GM12878 (cell line): ENCODE data around the gene FOXI1. TPM values are rescaled to one million over a fixed set of nuclear protein-coding genes. Genes with fewer than 3 reads are reported as not detected.

Experiments
- ATAC-seq: fragments of 200-7000 bp; cut with Tn5 transposase; 3 replicates; pipeline ENCODE4 v1.9.1; 2020; ENCODE audit warnings: mild to moderate bottlenecking, moderate library complexity
- BruUV-seq: library from RNA; stranded (reverse); fragments of 400-500 nt; replicated peaks from 2 replicates; lab custom pipeline; 2021; lab: Mats Ljungman, UMichigan
- CTCF ChIA-PET: fragments of 300-600 bp; sonication (Branson Sonifier 250); formaldehyde crosslinking; extraction: SDS; loops from one replicate; lab custom pipeline; 2021; ENCODE audit warnings: inconsistent platforms; lab: Yijun Ruan, JAX
- POLR2A ChIA-PET: fragments of 350-600 bp; formaldehyde crosslinking; extraction: SDS; loops from one replicate; lab custom pipeline; 2021; ENCODE audit warnings: inconsistent platforms; lab: Charles Lee
- RAD21 ChIA-PET: fragments of 300-600 bp; sonication (Branson Sonifier 250); formaldehyde crosslinking; loops from one replicate; lab custom pipeline; 2023; ENCODE audit warnings: antibody characterized with exemption; ENCODE audit not compliant: unreplicated experiment; lab: Charles Lee
- SMC1A ChIA-PET: fragments of 300-600 bp; sonication (Branson Sonifier 250); formaldehyde crosslinking; loops from one replicate; lab custom pipeline; 2023; ENCODE audit not compliant: unreplicated experiment, uncharacterized antibody; lab: Charles Lee
- DNase-seq: peaks from one replicate; pipeline ENCODE4 v3.0.0-alpha.2; 2011; ENCODE audit warnings: low read depth, low spot score
- FAIRE-seq: peaks from 3 replicates; lab custom pipeline; 2011; peaks lifted over from hg19 to GRCh38; lab: Jason Lieb, UNC
- H2AFZ ChIP-seq: 2 replicates; pipeline ENCODE4 v1.6.0; 2011; ENCODE audit warnings: low read depth, low read length, control low read depth; ENCODE audit not compliant: control insufficient read depth
- H3K27ac ChIP-seq: 2 replicates; pipeline ENCODE4 v1.5.1; 2011; ENCODE audit warnings: control low read depth; ENCODE audit not compliant: control insufficient read depth, insufficient read depth
- H3K27me3 ChIP-seq, 2 experiments: replicated peaks in 1 of 2; 2 replicates each; pipeline versions ENCODE4 v1.6.0 to v1.6.1; 2011; ENCODE audit warnings: low read length in 1 of 2; ENCODE audit not compliant: control insufficient read depth in 2 of 2, insufficient read depth in 2 of 2
- H3K36me3 ChIP-seq, 2 experiments: 2 replicates each; pipeline ENCODE4 v1.5.1; 2011; ENCODE audit warnings: low read length in 1 of 2; ENCODE audit not compliant: control insufficient read depth in 2 of 2, insufficient read depth in 2 of 2
- H3K4me1 ChIP-seq: 2 replicates; pipeline ENCODE4 v1.6.1; 2011; ENCODE audit warnings: mild to moderate bottlenecking, low read length, moderate library complexity, mixed read lengths; ENCODE audit not compliant: control insufficient read depth, insufficient read depth
- H3K4me2 ChIP-seq: 2 replicates; pipeline ENCODE4 v1.6.0; 2011; ENCODE audit warnings: control low read depth; ENCODE audit not compliant: control insufficient read depth, insufficient read depth
- H3K4me3 ChIP-seq: fragments of 200-600 bp; sonication (generic); 2 replicates; pipeline ENCODE4 v1.5.1; 2016
- H3K79me2 ChIP-seq: 2 replicates; pipeline ENCODE4 v1.6.0; 2011; ENCODE audit warnings: low read length; ENCODE audit not compliant: control insufficient read depth, insufficient read depth
- H3K9ac ChIP-seq: 2 replicates; pipeline ENCODE4 v1.8.0; 2011; ENCODE audit warnings: low read length, control low read depth, mixed read lengths; ENCODE audit not compliant: control insufficient read depth, insufficient read depth
- H3K9me3 ChIP-seq: replicated peaks from 3 replicates; pipeline ENCODE4 v1.5.1; 2011; ENCODE audit warnings: mild to moderate bottlenecking, low read length; ENCODE audit not compliant: control insufficient read depth, insufficient read depth
- H4K20me1 ChIP-seq: 2 replicates; pipeline ENCODE4 v1.6.0; 2011; ENCODE audit not compliant: control insufficient read depth, insufficient read depth
- ASH2L ChIP-seq: fragments of 300-600, 200-600 bp; sonication (generic); IDR thresholded peaks from 2 replicates; pipeline ENCODE4 v1.6.1; 2017; ENCODE audit warnings: low read depth, mild to moderate bottlenecking, borderline replicate concordance
- EGR1 ChIP-seq, 2 experiments: IDR thresholded peaks; 1 replicate in 1 of 2; 2 replicates in 1 of 2; pipeline ENCODE4 v1.6.1; 2011 to 2012; ENCODE audit warnings: low read depth in 2 of 2, low read length in 2 of 2, borderline replicate concordance in 1 of 2, mild to moderate bottlenecking in 1 of 2, moderate library complexity in 1 of 2
- ELK1 ChIP-seq: IDR thresholded peaks from 2 replicates; pipeline ENCODE4 v1.6.1; 2012; ENCODE audit warnings: low read depth, low read length, improper control_type of control experiment
- FOS ChIP-seq: IDR thresholded peaks from 3 replicates; pipeline ENCODE4 v1.6.1; 2011; ENCODE audit warnings: borderline replicate concordance; ENCODE audit not compliant: insufficient read length; ENCODE audit errors: extremely low read depth
- FOXM1 ChIP-seq: IDR thresholded peaks from 2 replicates; pipeline ENCODE4 v1.6.1; 2012; ENCODE audit warnings: low read depth, mild to moderate bottlenecking, inconsistent platforms, low read length, moderate library complexity
- KAT2A ChIP-seq: conservative IDR thresholded peaks from 2 replicates; pipeline ENCODE4 v1.6.1; 2011; ENCODE audit warnings: low read depth, low read length; ENCODE audit not compliant: control insufficient read depth
- KDM1A ChIP-seq: fragments of 200-600 bp; sonication (generic); IDR thresholded peaks from 2 replicates; pipeline ENCODE4 v1.6.1; 2016; ENCODE audit warnings: borderline replicate concordance
- NR2F1 ChIP-seq: fragments of 450-650 bp; conservative IDR thresholded peaks from 2 replicates; pipeline ENCODE4 v1.6.1; 2017; ENCODE audit warnings: mild to moderate bottlenecking
- SPI1 ChIP-seq: IDR thresholded peaks from 2 replicates; pipeline ENCODE4 v1.6.1; 2011; ENCODE audit warnings: low read depth, mild to moderate bottlenecking, low read length, moderate library complexity, borderline replicate concordance; ENCODE audit not compliant: insufficient read depth
- WGBS: methylation state at CpG from one replicate; pipeline ENCODE4 v1.1.6; 2016; ENCODE audit warnings: low lambda C conversion rate; ENCODE audit not compliant: insufficient replicate concordance, insufficient coverage; ENCODE audit errors: missing lambda C conversion rate; 5-methylcytosine and 5-hydroxymethylcytosine counted together
- in situ Hi-C: fragments of 300-500 bp; cut with MboI; formaldehyde crosslinking; loops from 9 replicates; pipeline ENCODE4 v1.14.3; 2018; ENCODE audit warnings: mixed read lengths
- intact Hi-C: fragments of 100-400 bp; cut with micrococcal nuclease; formaldehyde crosslinking; loops from one replicate; pipeline ENCODE4 v1.14.2; 2022; ENCODE audit not compliant: unreplicated experiment
- polyA plus RNA-seq, 11 experiments: library from polyadenylated mRNA; depleted of rRNA in 4 of 11; unstranded in 6 of 11; stranded (reverse) in 5 of 11; fragments of >200 nt; fragmentation: Nextera tagmentation in 4 of 11; fragmentation: Illumina TruSeq in 1 of 11; extraction: Ambion mirVana in 4 of 11; extraction: Trizol in 1 of 11; gene quantifications; 1 replicate in 1 of 11; 2 replicates in 10 of 11; pipeline versions ENCODE4 v1.2.1 to v1.2.3, GENCODE V29; 2011 to 2016; ENCODE audit warnings: inconsistent platforms in 2 of 11, missing spikeins in 2 of 11, low read depth in 1 of 11
- total RNA-seq, 4 experiments: library from RNA; depleted of rRNA in 3 of 4; stranded (reverse); fragments of >200 nt in 3 of 4; fragmentation: Illumina TruSeq in 1 of 4; extraction: Trizol in 1 of 4; gene quantifications; 2 replicates each; pipeline versions ENCODE4 v1.2.1 to v1.2.3, GENCODE V29; 2013 to 2021
- TF ChIP-seq, protein P1 (sequence below): IDR thresholded peaks from 2 replicates; pipeline ENCODE4 v1.6.1; 2011; ENCODE audit warnings: borderline replicate concordance, low read depth, mild to moderate bottlenecking, moderate library complexity, low read length; ENCODE audit not compliant: insufficient read depth, poor library complexity, severe bottlenecking
- TF ChIP-seq, protein P2 (sequence below): fragments of 450-650 bp; IDR thresholded peaks from 2 replicates; pipeline ENCODE4 v1.6.1; 2016; ENCODE audit warnings: mild to moderate bottlenecking

The FOXI1 gene
- total and polyA plus RNA-seq, 10 of the 15 experiments (the other 5 are each of a cell fraction or from before 2014, with no cell fraction given): not detected

DNA sequence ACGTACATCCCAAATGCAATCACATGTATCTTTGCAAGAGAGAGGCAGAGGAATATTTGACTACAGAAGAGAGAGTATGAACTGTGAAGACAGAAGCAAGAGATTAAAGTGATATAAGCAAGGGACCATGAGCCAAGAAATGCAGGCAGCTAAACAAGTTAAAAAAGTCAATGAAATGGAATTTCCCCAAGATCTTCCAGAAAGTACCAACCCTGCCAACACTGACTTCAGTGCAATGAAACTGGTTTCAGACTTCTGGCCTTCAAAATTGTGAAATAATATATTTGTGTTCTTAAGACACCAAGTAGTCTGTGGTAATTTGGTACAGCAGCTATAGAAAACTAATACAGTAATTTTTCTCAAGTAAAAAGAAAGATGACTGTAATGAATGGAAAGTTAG lies 20.9 kb downstream of the FOXI1 start:
- Histone ChIP-seq H2AFZ (no peak overlapping the region), H3K4me1 (no peaks in the 10 kb centered on the region), H3K36me3 (no peaks in the 10 kb centered on the region), H3K79me2 (no peaks in the 10 kb centered on the region), H3K9ac (no peak overlapping the region), H3K4me3 (no peak overlapping the region), H3K9me3 (peaks cover 2% of the 10 kb centered on the region; the same call in 1 of the 3 replicates), H3K4me2 (no peak overlapping the region), H3K27me3 (0 out of 4 replicates have a peak, but pooled peaks cover 0 to 2% of the 10 kb centered on the region in 2 experiments), H4K20me1 (no peaks in the 10 kb centered on the region), H3K27ac (no peak overlapping the region)
- SMC1A ChIA-PET: no interaction called here
- in situ Hi-C loops: no loop called here
- ATAC-seq: no peak
- DNase-seq: no peak
- no TSS peak for BruUV-seq
- POLR2A ChIA-PET: no interaction called here
- CTCF ChIA-PET: interaction anchor here (0.6 to 1.8 kb wide), 3 partner anchors 10 to 138 kb away, joined by 3 to 4 read pairs (median 3); no protein-coding TSS in a partner anchor
- RAD21 ChIA-PET: no interaction called here
- FAIRE-seq: no peak
- TF ChIP-seq NR2F1 (no peak), EGR1 (IDR thresholded peaks at IDR 0.05; ENCODE audit: borderline replicate concordance in 1 of 2, low read depth in 2 of 2, low read length in 2 of 2) (no peak), ASH2L (no peak), ELK1 (no peak), SPI1 (no peak), KDM1A (no peak)
- intact Hi-C loops: no loop called here
- WGBS: 7% methylated on average over 1 of the region's 1 CpG

GRCh38 chr5:170131235-170131634 lies 25.5 kb downstream of the FOXI1 start:
- ATAC-seq: no peak
- 37% methylated on average over 3 of the region's 3 CpGs for WGBS
- TF ChIP-seq FOS (no peak), KAT2A (no peak), FOXM1 (no peak)
- TF ChIP-seq, protein P1, sequence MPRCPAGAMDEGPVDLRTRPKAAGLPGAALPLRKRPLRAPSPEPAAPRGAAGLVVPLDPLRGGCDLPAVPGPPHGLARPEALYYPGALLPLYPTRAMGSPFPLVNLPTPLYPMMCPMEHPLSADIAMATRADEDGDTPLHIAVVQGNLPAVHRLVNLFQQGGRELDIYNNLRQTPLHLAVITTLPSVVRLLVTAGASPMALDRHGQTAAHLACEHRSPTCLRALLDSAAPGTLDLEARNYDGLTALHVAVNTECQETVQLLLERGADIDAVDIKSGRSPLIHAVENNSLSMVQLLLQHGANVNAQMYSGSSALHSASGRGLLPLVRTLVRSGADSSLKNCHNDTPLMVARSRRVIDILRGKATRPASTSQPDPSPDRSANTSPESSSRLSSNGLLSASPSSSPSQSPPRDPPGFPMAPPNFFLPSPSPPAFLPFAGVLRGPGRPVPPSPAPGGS: no peak
- TF ChIP-seq, protein P2, sequence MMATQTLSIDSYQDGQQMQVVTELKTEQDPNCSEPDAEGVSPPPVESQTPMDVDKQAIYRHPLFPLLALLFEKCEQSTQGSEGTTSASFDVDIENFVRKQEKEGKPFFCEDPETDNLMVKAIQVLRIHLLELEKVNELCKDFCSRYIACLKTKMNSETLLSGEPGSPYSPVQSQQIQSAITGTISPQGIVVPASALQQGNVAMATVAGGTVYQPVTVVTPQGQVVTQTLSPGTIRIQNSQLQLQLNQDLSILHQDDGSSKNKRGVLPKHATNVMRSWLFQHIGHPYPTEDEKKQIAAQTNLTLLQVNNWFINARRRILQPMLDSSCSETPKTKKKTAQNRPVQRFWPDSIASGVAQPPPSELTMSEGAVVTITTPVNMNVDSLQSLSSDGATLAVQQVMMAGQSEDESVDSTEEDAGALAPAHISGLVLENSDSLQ: no peak

More at GRCh38 chr5:170131235-170131634, 25.5 kb downstream of the FOXI1 start:
- FAIRE-seq (no peak), DNase-seq (no peak)
- H3K4me1 ChIP-seq: no peaks in the 10 kb centered on the region
- intact Hi-C loops (no loop called here), in situ Hi-C loops (no loop called here)
- ChIA-PET RAD21 (no interaction called here), POLR2A (no interaction called here), CTCF (no interaction called here), SMC1A (no interaction called here)
- H3K27ac ChIP-seq: no peak overlapping the region
- BruUV-seq: no TSS peak
- H2AFZ ChIP-seq: no peak overlapping the region
- no peak overlapping the region for H3K4me3 ChIP-seq
- no peaks in the 10 kb centered on the region for H4K20me1 ChIP-seq
- no peaks in the 10 kb centered on the region for H3K36me3 ChIP-seq
- H3K79me2 ChIP-seq: no peaks in the 10 kb centered on the region
- H3K9ac ChIP-seq: no peak overlapping the region
- peaks cover 2 to 3% of the 10 kb centered on the region in 2 experiments; a peak in 1 of 4 replicates for H3K27me3 ChIP-seq
- H3K9me3 ChIP-seq: no peaks in the 10 kb centered on the region; the same call in 2 of the 3 replicates
- H3K4me2 ChIP-seq: no peak overlapping the region
